NCI-H82 (cell line): ENCODE measurements around the gene KHDC1.
A peak's percentile ranks its signal among the peaks of the same experiment; 100 is the strongest.
"Not testable (repeated sequence)": the region's sequence is repeated elsewhere in the genome, so short reads cannot be mapped to it uniquely, and the experiment has no call there.

Experiments used
- DNase-seq: peaks from one replicate; lab custom pipeline; 2025; lab: John Stamatoyannopoulos, UW

The KHDC1 gene

GRCh38 chr6:73262671-73263569, at the start of gene KHDC1:
TSS of gene KHDC1 (minus strand) at chr6:73263196. CDS start at chr6:73242517, 20,679 bp downstream.
- peak; percentile 78 for DNase-seq

- DNase-seq, result not testable (repeated sequence)
These were observed 47.5 kb upstream of the KHDC1 start for GRCh38 chr6:73310503-73310845.

GRCh38 chr6:73309785-73310502, 46.9 kb upstream of the KHDC1 start:
- DNase-seq, result peak; percentile 82

GRCh38 chr6:73309535-73309784, 46.5 kb upstream of the KHDC1 start:
- no peak for DNase-seq

GRCh38 chr6:73308712-73309534, 45.9 kb upstream of the KHDC1 start:
- DNase-seq, result peak; percentile 70

- not testable (repeated sequence) for DNase-seq
These were observed 40.8 kb upstream of the KHDC1 start for GRCh38 chr6:73303773-73304172.

- DNase-seq, result no peak
These were observed 39.3 kb upstream of the KHDC1 start for GRCh38 chr6:73302339-73302738.

GRCh38 chr6:73299151-73299971, 36.4 kb upstream of the KHDC1 start:
- DNase-seq, result no peak

- no peak for DNase-seq
These were observed 30.3 kb upstream of the KHDC1 start for GRCh38 chr6:73293331-73293730.

- no peak for DNase-seq
These were observed 27.4 kb upstream of the KHDC1 start for GRCh38 chr6:73290435-73290834.

GRCh38 chr6:73286752-73287151, 23.8 kb upstream of the KHDC1 start:
- DNase-seq, result no peak

- DNase-seq, result peak; percentile 49
These were observed 22.8 kb upstream of the KHDC1 start for GRCh38 chr6:73285674-73286283.

- no peak for DNase-seq
These were observed 19.9 kb upstream of the KHDC1 start for GRCh38 chr6:73282871-73283270.

- not testable (repeated sequence) for DNase-seq
These were observed 18.7 kb upstream of the KHDC1 start for GRCh38 chr6:73281684-73282083.

- DNase-seq, result not testable (repeated sequence)
These were observed 6.3 kb upstream of the KHDC1 start for GRCh38 chr6:73269296-73269695.

- not testable (repeated sequence) for DNase-seq
These were observed 5.9 kb upstream of the KHDC1 start for GRCh38 chr6:73268896-73269295.

- no peak for DNase-seq
These were observed 1.4 kb upstream of the KHDC1 start for GRCh38 chr6:73264446-73264845.

- peak; percentile 38 for DNase-seq
These were observed 544 bp upstream of the KHDC1 start for GRCh38 chr6:73263570-73263909.

GRCh38 chr6:73258721-73259120, 4.3 kb downstream of the KHDC1 start:
- DNase-seq, result peak; percentile 5

- not testable (repeated sequence) for DNase-seq
These were observed 8.7 kb downstream of the KHDC1 start for GRCh38 chr6:73254323-73254722.

GRCh38 chr6:73252703-73253102, 10.3 kb downstream of the KHDC1 start:
- DNase-seq, result no peak
